Islet of Langerhans (tissue), 1 donor: ENCODE data around the gene DYNLT1.
"Not testable (repeated sequence)": the region's sequence is repeated elsewhere in the genome, so short reads cannot be mapped to it uniquely, and the experiment has no call there.

ENCODE experiments used
- FAIRE-seq: peaks from one replicate; lab custom pipeline; 2011; peaks lifted over from hg19 to GRCh38; lab: Jason Lieb, UNC

The DYNLT1 gene

DNA sequence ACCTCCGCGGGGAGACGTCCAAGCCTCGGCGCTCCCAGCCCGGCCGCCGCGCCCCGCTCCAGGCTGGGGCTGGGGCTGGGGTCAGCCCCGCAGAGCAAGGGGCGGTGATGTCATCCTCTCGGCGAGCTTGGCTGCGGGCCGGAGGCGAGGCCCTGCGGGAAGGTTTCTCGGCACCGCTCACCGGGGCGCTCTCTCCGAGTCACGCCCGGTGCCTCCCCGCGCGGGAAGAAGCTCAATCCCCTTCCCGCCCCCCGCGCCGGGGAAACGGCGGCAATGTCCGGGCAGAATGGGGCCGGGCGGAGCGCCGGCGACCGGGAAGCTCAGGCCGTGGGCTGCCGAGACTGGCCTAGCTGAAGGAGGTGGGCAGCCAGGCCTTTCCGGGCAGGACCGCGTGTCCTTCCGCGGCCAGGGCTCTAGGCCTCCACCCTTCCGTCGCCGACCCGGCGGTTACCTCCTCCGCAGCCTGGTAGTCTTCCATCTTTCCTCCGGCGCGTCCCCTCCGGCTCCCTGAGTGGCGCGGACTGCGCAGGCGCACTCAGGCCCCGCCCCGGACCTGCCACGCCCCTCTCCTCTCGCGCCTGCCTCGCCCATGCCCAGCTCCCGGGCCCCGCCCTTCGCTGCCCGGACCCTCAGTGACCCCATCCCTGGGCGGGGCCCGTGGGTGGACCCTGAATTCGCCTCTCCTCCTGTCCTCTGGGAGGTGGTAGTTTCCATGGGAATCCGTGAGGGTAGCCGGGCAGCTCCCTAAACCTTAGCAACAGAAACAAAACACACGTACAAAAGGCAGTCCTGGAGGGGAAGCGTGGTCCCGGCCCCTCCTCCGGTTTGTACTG lies at the start of gene DYNLT1:
Gene DYNLT1, minus strand, starts transcription at position 513 of the 833 bp plus-strand sequence. Its CDS starts 35 bp downstream, at position 478.
- no peak for FAIRE-seq

DNA sequence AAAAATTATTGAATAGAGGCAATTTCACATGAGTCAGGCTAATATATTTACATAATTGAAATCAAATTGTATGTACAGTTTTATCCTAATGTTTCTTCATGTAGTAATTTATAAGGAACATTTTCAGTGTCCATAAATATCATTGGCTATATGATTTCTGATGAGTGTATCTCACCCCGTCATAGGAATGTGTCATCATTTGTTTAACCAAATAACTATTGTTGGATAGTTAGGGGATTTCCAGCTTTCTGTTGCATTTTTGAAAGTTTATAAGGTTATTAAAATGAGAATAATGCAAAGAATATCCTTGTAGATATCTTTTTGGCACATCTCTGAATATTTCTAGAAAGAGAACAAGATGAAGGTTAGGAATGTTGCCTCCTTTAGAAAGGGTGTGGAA lies 44.3 kb upstream of the DYNLT1 start:
- FAIRE-seq = no peak

DNA sequence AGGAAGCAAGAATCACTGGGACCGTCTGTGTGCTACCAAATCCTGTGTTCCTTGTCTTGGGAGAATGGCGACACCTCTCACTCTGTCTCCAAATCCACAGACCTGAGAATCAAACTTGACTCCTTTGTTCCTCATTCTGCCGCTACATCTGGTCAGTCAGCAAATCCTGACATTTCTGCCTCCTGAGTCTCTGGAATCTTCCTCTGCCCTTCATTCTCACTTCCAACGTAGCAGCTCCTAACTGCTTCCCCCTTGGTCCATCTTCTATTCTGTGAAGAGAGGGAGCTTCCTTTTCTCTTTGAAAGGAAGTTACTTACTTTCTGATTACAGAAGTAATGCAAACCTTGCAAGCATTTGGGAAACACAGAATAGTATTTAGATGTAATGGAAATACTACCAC lies 43.0 kb upstream of the DYNLT1 start:
- no peak for FAIRE-seq

DNA sequence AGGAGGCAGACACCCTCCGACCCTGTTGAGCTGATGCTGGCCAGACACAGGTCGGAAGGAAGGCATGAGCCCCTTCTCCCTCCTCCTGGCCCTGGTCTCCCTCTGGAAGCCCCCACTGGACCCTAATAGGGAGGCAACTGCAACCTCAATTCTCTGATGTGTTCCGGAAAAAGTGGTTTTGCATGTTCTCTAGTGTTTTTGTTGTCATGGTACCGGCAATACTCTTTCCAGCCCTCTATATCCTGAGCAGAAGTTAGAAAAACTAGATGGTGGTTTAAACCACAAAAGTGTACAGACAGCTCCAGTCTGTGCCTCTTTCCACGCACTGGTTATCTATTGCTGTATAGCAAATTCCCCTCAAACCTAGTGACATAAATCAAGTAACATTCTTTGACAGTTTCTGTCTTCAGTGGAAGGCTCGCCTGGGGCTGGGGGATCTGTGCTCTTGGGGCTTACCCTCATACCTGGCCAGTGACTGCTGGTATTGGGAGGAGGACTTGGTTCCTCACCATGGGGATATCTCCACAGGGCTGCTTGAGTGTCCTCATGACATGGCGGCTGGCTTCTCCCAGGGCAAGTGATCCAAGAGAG lies 42.3 kb upstream of the DYNLT1 start:
- no peak for FAIRE-seq

DNA sequence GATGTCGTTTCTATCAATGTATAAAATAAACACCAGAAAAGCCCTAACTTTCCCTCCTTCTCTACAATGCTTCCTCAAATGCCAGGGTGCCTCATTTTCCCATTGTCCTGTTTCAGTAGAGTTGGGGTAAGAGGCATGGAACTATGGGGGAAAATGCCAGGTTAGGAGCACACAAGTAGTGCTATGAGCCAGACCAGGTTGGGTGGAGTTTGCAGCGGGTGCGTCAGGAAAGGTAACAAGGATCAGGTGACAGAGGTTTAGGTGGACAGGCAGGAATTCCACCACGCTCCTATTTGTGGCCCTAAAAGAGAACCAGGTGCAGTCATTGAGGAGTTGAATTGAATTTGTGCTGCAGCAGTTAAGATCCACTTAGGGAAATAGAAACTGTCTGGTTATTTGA lies 41.8 kb upstream of the DYNLT1 start:
- no peak for FAIRE-seq

DNA sequence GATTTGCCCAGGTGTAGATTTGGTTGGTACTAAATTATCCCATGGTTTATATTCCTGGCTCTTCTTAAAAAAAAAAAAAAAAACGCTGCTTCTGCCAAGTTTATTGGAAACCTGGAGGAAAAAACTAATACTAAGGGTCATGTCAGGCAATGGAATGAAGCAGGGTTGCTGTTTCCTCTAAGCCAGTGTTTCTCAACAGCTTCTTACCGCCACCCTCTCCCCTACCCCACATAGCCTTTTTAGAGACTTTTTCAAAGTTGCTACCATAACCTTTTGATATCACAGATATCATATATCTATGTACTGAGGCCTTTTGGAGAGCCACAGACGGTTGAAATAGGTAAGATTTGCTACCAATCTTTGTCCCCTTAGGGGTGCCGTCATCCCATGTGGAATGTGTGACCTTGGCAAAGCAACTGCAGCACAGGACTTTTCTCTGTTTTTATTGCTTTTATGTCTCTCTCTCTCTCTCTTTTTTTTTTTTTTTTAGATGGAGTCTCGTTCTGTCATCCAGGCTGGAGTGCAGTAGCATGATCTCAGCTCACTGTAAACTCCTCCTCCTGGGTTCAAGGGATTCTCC lies 40.3 kb upstream of the DYNLT1 start:
- FAIRE-seq = no peak

DNA sequence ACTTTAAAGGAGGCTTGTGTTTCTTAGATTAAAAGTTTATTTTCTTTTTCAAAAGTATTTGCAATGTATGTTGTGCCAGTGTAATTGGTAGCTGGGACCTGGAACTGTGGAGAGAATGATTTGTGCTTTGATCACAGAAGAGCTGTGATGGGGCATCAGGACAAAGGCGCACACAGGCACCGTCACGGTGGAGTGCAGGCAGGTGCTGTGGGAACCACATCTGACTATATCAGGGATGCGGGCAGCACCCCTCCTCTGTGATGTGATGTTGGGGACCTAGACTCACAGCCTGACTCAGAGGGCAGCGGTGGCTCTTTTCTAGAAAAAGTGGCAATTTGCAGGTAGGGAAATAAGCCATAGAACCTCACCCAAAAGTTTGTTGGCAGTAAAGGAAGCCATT lies 39.8 kb upstream of the DYNLT1 start:
- FAIRE-seq = no peak

DNA sequence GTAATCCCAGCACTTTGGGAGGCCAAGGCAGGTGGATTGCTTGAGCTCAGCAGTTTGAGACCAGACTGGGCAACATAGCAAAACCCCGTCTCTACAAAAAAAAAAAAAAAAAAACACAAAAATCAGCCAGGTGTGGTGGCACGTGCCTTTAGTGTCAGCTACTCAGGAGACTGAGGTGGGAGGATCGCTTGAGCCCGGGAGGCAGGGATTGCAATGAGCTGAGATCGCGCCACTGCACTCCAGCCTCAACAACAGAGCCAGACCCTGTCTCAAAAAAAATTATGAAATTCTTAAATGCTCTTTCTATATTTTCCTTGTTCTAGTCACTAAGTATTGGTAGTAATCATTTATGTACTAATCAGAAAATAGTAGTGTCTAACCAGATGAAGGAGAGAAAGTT lies 35.9 kb upstream of the DYNLT1 start:
- no peak for FAIRE-seq

DNA sequence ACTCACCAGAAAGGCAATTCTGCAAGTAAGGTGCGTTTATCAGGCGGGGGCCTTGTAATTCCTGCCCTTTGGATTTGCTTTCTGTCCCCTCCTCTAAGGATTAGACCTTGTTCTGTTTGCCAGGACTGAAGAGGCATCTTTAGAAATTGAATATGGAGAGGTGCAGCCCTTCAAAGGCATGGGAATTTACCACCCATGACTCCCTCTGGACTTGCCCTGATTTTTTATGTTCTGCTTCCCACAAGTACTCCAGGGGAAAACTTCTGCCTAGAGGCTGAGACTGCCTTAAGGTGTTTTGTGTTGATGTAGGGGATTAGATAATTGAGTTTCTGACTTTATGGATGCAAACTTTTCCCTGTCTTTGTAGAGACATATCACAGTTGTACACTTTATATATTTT lies 35.5 kb upstream of the DYNLT1 start:
- no peak for FAIRE-seq

DNA sequence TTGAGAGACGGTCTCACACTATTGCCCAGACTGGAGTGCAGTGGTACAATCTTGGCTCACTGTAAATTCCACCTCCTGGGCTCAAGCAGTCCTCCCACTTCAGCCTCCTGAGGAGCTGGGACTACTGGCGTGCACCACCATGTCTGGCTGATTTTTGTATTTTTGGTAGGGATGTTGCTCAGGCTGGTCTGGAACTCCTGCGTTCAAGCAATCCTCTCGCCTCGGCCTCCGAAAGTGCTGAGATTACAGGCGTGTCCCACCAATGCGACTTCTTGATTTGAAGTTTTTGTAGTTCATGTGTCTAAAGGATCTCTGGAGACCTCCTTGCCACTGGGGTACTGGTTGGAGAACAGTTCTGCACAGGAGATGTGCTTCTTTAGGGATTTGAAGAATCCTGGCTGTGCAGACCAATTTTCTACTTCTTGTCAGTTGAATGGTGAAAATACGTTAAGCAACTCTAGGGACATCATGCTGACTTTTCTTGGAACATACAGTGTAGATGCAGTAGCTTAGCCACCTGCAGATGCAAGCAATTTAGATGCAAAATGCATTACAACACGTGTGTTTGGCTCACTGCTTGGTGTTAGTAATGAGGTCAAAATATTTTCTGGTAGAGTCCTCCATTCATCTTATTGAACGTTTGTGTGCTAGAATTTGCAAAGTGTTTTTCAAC lies 33.5 kb upstream of the DYNLT1 start:
- no peak for FAIRE-seq

DNA sequence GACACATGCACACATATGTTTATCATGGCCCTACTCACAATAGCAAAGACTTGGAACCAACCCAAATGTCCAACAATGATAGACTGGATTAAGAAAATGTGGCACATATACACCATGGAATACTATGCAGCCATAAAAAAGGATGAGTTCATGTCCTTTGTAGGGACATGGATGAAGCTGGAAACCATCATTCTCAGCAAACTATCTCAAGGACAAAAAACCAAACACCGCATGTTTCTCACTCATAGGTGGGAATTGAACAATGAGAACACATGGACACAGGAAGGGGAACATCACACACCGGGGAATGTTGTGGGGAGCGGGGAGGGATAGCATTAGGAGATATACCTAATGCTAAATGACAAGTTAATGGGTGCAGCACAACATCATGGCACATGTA lies 32.6 kb upstream of the DYNLT1 start:
- not testable (repeated sequence) for FAIRE-seq

DNA sequence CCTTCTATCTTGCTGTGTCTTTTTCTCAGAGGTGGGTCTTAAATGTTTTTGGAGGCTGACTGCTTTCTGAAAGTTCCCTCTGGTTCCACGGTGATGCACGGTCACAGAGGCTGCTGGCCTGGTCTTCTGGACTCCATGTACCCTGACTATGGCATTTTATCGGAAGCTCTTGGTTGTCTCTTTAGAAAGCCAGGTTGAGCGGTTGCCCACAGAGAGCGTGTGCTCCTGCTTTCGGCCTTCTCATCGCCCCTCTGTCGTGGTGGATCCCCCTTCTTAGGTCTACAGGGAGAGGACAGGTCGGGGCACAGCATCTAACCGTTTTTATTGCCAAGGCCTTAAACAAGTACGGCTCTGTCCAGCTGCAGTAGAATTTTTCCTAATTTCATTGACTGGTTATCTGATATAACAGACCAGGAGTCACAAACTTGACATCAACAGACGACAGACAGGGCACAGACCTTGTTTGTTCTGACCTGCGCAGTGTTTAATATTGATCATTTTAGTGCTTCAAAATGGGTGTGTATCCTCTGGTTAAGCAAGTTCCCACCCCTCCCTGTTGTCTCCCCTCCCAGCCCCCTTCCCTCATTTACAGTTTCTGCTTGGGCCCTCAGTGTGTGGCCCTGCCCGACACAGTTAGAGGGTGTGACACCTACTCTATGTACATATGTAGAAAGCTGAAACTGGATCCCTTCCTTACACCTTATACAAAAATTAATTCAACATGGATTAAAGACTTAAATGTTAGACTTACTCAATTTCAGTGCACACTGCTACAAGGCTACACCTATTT lies 30.0 kb upstream of the DYNLT1 start:
- no peak for FAIRE-seq

DNA sequence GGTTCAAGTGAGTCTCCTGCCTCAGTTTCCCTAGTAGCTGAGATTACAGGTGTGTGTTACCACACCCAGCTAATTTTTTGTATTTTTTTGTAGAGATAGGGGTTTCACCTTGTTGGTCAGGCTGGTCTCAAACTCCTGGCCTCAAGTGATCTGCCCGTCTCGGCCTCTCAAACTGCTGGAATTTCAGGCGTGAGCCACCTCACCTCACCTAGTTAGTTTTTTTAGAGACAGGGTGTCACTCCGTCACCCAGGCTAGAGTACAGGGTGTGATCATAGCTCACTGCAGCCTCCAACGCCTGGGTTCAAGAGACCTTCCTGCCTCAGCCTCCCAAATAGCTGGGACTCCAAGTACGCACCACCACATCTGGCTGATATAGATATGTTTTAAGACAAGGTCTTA lies 28.2 kb upstream of the DYNLT1 start:
- FAIRE-seq = no peak

DNA sequence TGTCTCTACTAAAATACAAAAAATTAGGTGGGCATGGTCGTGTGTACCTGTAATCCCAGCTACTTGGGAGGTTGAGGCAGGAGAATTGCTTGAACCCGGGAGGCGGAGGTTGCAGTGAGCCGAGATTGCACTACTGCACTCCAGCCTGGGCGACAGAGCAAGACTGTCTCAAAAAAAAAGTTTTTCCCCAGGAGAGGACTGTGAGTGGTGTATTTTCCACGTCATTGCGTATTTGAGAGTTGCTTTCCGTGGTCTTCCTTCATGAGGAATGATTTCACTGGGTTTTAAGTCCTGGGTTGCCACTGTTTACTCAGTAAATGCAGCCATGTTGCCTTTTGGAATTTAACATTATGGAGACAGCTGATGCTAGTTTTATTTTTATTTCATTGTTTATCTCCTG lies 27.6 kb upstream of the DYNLT1 start:
- FAIRE-seq = not testable (repeated sequence)

DNA sequence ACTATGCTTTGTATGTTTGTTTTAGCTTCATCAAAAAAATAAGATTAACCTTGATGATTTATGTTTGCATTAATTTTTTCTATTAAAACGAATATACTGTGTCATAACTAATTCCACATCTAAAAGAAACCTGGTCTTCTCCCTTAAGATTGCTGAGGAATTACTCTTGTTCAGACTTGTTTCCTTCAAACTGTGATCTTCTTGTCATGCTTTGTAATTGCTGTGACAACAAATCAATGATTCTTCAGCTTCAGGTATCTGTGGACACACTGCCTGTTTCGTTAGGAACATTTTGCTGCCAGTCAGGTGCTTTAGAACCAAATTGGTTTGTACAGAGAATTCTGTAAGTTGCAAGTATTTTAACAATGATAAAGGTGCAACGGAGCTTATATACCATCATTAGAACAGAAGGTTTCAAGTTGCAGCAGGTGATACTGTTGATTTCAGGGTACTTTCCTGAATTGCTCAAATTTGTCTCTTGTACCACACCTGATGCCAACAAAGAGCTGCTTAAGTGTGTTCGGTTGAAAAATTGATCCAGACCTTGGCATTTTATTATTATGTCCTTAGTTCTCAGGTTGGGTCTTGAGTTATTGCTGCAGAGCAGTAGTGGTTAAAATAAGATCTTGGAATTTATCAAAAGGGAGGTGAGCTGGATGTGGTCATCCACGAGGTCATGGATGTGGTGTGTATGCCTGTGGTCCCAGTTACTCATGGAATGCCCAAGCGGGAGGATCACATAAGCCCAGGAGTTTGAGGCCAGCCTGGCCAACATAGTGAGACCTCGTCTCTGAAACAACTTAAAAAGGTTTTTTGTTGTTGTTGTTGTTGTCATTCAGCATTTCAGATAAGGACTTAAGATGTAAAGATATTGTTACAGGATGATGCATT lies 24.8 kb upstream of the DYNLT1 start:
- no peak for FAIRE-seq

DNA sequence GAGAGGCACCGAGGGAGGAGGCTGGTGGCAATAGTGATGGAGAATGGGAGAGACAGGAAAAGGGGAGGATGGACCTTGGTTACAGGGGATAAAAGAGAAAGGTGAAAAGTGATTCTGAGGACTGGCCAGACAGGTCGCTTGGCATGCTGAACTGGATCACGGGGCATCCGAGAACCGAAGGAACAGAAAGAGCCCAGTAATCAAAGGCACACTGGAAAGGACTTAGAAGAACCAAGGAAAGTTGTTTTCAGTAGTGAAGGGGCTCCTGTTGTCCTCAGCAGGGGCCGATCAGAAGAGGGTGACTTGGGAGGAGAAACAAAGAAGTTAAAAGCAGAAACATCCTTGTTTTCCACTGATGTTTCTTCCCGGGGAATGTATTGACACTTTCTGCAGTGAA lies 24.2 kb upstream of the DYNLT1 start:
- no peak for FAIRE-seq

DNA sequence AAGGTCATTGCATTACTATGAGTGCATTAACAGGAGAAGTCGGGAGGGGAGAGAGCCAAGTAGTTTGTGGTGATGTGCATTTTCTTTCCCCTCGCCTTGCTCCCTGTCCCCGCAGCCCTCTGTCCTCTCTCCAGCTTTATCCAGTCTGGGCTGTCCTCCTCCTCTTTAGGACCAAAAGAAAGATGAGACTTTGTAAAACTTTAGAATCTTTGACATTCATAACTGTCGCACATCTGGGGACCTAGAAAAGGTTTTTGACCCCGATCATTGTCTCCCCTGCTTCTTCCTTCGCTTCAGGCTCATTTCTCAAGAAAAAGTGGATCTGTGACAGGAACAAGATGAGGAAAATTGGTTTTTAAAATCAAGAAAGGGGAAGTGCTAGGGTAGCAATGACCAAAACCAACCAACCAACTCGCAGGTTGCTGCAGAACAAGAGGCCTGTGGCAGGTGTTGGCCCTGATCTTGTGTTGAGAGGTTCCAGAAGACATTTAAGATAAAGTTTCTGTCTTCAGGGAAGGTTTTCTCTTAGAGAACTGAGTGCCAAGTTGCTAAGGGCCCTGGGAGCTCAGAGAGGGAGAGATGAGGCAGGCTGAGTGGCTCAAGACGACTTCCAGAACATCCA lies 22.9 kb upstream of the DYNLT1 start:
- FAIRE-seq = no peak

DNA sequence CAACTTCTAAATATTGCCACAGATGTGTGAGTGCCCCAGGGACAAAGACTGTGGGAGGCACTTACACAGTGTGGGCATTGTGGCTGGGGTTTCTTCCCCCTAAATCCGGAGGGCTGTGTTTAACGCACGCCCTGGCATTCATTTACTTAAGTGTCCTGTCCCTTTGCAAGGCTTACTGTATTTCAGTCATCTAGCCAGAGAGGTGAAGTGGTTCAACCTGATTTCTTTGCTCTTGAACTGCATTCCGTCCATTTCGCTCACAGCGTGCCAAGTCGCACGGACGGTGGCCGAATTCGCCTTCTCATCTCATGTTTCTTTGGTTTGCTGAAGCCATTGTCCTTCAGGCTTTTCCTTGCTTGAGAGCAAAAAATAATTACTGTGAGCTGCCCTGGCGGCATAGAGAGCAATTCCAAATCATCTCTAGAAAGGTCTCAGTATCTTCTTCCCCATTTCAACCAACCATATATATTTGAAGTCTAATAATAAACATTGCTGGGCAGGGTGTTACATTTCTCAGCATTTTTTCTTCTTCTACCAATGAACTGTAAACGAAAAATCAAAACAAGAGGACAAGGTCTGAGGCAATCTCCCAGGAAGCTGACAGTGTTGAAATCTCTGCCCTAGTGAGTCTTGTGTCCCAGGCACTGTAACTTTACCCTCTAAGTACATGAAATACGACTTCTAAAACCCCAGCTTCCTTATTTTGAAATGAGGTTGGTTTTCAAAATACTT lies 22.3 kb upstream of the DYNLT1 start:
- FAIRE-seq = no peak

DNA sequence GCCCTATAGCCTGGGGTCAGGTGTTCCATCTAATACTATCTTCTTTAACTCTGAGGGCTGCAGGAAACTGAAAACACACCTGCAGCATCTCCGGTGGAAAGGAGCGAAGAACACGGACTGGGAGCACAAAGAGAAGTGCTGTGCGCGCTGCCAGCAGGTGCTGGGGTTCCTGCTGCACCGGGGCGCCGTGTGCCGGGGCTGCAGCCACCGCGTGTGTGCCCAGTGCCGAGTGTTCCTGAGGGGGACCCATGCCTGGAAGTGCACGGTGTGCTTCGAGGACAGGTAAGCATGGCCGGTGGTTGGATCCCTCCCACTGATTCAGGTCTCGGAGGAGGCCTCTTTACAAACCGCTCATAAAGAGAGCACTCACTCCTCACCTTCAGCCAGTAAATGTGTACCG lies 20.8 kb upstream of the DYNLT1 start:
- FAIRE-seq = no peak

DNA sequence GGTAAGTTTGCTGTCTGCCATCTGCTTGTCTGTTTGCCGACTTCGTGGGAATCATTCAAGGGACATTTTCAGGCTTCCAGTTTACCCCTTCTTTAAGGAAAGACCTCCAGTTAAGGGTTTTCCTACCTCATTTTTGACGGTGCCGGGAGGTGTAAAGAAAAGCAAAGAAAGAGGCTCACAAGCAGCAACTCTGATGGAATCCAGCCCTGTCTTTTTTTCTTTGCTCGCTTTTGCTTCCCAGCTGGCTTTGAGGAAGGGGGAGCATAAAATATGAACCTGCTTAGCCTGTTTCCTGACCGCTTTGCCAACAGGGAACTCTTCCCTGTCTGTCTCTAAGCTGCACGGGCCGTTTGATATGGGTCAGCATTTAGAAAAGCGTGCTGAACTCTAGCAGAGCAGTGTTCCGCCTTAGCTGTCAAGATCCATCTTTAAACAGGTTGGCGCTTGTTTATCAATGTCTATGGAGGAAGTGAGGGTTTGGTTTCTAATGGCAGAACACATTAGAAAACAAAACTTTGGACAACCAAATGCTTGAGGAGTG lies 19.2 kb upstream of the DYNLT1 start:
- no peak for FAIRE-seq
